D721Med (cell line): ENCODE data around the gene TTLL11.

Source experiments
- DNase-seq: peaks from one replicate; pipeline ENCODE4 v3.0.0; 2011; ENCODE audit warnings: low spot score; ENCODE audit not compliant: insufficient read length
- FAIRE-seq: peaks from 2 replicates; lab custom pipeline; 2011; peaks lifted over from hg19 to GRCh38; lab: Jason Lieb, UNC
- TF ChIP-seq, protein P1 (sequence below): IDR thresholded peaks from 2 replicates; pipeline ENCODE4 v1.5.1; 2012; ENCODE audit warnings: mild to moderate bottlenecking, control low read depth; ENCODE audit not compliant: insufficient read depth; ENCODE audit errors: missing control alignments

The TTLL11 gene

DNA sequence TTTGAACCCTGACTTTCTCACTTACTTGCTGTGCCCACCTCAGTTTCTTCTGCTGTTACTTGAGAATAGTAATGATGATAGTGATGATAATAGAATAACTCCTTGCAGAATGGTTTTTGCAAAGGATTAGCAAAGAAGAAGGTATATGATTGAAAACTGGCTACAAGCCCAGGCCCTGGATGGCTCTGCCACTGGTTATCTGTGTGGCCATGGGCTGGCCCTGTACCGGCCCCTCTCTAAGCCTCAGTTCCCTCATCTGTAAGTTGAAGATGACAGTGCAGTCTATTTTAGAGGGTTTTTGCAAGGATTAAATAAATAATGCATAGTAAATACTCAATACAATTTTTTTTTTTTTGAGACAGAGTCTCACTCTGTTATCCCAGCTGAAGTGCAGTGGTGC, 6.2 kb downstream of the TTLL11 start:
- no peak for FAIRE-seq
- no peak for DNase-seq
- TF ChIP-seq, protein P1, sequence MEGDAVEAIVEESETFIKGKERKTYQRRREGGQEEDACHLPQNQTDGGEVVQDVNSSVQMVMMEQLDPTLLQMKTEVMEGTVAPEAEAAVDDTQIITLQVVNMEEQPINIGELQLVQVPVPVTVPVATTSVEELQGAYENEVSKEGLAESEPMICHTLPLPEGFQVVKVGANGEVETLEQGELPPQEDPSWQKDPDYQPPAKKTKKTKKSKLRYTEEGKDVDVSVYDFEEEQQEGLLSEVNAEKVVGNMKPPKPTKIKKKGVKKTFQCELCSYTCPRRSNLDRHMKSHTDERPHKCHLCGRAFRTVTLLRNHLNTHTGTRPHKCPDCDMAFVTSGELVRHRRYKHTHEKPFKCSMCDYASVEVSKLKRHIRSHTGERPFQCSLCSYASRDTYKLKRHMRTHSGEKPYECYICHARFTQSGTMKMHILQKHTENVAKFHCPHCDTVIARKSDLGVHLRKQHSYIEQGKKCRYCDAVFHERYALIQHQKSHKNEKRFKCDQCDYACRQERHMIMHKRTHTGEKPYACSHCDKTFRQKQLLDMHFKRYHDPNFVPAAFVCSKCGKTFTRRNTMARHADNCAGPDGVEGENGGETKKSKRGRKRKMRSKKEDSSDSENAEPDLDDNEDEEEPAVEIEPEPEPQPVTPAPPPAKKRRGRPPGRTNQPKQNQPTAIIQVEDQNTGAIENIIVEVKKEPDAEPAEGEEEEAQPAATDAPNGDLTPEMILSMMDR = no peak

DNA sequence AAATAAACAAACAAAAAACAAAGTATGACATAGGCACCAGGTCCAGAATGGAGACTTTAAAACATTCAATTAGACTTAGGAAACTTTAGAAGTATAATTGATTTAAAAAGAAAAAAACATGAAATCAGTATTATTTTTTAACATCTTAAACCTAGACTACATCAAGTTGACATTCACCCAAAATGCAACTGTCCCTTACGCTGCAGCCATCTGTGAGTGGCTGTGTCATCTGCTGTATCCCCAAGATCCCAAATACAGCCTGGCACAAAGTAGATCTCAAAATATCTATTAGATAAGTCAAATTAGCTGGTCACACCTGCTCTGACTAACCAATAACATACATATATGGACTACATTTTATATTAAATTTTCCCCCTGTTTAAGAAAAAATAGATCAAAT, 7.8 kb downstream of the TTLL11 start:
- FAIRE-seq (no peak), DNase-seq (no peak)
- TF ChIP-seq, protein P1 = no peak

DNA sequence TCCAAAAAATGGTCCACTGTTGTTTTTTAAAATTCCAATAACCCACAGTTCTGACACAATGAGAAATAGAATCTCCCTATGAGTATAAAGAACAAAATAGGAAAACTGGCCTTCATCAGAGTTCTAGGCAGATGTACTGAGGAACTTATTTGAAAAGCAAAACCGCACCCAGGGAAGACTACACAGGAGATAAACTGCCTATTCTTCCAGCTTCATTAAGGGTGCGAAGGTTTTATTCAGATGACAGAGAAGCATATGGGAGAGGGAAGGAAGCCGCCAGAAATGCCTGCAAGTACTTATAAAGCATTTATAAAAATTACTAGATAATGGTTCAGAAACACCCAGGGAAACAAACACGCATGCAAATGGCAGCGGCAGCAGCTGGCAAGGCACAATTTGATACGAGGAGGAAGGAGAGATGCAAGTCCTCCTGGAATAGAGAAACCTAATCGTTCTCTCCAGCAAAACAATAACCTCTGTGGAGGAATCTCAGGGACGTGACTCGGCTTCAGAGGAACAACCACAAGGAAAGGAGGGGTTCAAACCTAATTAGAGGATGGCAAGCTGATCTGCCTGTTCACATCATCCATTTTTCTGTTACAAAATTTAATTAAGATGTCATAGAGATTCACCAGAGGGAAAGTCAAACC, 9.0 kb downstream of the TTLL11 start:
- TF ChIP-seq, protein P1 = no peak
- FAIRE-seq = no peak

DNA sequence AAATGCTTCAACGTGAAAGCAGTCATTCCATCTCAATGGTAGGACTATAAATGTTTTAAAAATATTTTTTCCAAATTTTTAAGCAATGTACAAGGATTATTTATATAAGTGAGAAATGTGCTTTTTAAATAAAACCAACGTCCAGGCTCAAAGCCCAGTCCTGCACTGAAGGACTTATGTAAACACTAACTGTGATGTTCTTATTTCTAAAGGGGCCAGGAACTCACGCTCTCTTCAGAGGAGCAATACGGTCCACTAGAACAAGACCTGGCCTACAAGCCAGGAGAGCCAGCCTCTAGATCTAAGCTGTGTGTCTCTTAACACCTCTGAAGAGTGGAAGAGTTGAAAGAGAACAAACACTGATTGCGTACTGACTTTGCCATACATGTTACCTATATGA, 12.1 kb downstream of the TTLL11 start:
- TF ChIP-seq, protein P1 = no peak
- DNase-seq (no peak), FAIRE-seq (no peak)

More for the DNA sequence above, 9.0 kb downstream of the TTLL11 start:
- no peak for DNase-seq

DNA sequence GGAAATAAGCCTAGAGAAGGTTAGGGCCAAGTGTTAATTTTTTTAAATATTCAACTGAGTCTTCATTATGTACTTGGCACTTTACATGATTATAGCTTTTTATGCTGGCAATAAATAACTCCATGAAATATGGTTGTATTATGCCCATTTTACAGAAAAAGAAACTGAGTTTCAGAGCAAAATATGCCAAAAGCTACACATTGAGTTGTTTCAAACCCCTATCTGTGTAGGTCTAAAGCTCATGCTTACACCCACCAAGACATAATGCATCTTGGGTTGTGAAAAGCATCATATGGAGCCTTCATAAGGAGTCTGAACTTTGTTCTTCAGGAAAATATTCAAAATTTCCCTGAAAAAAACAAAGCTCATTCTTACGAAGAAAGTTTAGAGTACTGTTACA, 14.6 kb downstream of the TTLL11 start:
- FAIRE-seq = no peak

DNA sequence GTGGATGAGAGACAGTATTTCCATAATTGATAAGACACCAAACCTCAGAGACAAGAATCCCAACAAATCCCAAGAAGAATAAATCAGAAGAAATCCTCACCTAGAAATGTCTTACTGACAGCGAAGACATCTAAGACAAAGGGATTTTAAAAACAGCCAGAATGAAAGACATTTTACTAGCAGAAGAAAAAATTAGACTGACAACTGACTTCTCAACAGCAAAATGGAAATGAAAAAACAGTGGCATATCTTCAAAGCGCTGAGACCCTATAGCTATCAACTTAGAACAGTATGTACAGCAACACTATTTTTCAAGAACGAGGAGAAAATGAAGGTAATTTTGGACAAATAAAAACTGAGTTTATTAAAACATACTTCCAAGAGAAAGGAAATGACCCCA, 16.3 kb downstream of the TTLL11 start:
- FAIRE-seq (peak; percentile 11), DNase-seq (no peak)
- TF ChIP-seq, protein P1 = no peak

More for the DNA sequence above, 14.6 kb downstream of the TTLL11 start:
- TF ChIP-seq, protein P1 = no peak
- DNase-seq = no peak

DNA sequence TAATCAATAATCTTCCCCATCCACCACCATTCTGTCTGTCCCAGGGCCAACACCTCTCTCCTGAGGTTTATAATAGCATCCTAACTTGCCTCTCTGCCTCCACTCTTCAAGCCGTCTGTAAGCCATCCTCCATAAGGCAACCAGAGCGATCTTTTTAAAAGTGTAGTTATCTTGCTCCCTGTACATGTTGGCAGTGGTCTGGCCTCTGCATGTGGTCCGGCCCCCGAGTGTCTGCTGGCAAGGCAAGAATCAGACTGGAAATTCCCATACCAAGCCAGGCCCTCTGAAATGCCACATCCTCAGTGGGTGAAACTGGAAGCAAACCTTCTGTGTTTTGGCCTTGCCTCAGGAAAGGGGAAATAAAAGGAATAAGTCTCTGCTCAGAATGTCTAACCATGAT, 17.0 kb downstream of the TTLL11 start:
- DNase-seq (no peak), FAIRE-seq (no peak)
- TF ChIP-seq, protein P1 = no peak
